CMK (cell line): ENCODE data around the gene ZC3H12D.
"Not testable (repeated sequence)": the region's sequence is repeated elsewhere in the genome, so short reads cannot be mapped to it uniquely, and the experiment has no call there.

Experiments
- DNase-seq: peaks from one replicate; pipeline ENCODE4 v3.0.0-alpha.2; 2010; ENCODE audit warnings: low read depth

Gene ZC3H12D

DNA sequence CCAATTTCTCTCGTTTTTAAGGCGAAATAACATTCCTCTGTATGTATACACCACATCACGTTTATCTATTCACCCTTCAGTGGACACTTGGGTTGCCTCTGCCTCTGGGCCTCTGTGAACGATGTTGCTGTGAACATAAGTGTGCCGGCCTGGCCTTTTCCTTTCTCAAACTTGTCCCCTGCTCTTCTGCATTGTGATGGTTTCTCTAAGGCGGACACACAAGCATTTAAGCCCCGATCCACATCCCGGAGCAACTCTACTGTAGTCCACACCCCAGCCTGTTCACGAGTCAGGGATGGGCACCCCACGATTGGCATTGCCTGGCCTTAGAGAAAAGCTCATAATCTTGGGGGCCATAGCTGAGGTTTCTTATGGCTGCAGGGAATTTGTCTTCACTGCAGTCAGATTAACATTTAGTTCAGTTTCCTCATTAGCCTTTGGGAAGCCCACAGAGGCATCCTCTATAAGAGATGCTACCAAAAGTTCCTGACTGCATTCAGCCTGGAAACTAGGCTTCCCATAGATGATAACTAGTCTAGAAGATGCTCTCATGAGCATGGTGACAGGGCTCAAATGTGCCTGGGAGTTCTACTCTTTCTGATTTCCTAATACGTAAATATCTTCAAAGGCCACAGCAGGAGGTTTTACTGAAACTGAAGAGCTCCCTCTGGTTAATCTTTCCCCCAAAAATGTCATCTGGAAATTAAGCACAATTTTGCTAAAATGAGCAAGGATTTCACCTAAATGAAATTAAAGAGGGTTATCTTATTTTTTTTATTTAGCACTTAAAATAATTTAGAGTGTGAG, 762 bp downstream of the ZC3H12D start:
- no peak for DNase-seq

DNA sequence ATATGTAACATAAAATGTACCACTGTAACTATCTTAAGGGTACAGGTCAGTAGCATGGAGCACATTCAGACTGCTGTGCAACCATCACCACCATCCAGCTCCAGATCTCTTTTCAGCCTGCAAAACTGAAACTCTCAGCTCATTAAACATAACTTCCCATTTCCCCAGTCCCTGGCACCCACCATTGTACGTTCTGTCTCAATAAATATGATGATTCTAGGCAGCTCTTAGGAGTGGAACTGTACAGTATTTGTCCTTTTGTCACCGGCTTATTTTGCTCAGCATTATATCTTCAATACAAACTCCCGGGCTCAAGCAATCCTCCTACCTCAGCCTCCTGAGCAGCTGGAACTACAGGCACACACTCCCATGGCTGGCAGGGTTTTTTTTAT, 1.5 kb downstream of the ZC3H12D start:
- DNase-seq = no peak

DNA sequence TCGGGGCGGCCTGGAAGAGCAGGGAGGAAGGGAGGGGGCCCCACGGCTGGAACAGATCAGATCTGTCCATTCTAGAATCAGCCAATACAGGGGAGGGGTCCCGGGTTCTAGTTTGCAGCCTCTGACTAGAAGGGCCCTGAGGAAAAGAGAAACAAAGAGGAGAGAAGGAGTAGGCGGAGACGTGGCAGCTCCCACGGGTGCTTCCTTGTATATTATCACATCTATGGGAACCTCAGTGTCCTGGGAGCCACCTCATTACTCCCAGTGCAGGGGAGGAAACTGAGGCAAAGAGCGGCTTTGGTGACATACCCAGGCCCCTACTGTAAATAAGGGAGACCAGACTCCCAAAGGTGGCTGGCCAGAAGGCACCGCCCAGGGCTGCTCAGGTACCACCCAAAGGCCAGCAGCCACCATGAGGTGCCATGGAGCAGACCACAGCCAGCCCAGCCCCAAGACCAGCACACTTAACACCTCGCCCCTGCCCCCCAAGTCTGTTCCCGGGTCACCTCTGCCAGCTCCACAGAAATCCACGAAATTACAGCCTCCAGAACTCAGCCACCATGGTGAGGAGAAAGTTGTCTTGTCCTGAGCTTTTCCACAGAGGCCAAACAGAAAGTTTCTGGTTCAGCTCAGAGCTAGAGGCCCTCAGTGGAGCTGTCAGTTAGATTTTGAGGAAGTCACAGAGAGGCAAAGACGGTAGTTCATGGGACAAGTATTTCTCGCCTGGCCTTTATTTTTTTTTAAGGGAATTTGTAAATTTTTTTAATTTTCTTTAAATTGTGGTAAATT, 2.1 kb downstream of the ZC3H12D start:
- DNase-seq = no peak

GRCh38 chr6:149480502-149481280, 4.1 kb downstream of the ZC3H12D start:
- no peak for DNase-seq

DNA sequence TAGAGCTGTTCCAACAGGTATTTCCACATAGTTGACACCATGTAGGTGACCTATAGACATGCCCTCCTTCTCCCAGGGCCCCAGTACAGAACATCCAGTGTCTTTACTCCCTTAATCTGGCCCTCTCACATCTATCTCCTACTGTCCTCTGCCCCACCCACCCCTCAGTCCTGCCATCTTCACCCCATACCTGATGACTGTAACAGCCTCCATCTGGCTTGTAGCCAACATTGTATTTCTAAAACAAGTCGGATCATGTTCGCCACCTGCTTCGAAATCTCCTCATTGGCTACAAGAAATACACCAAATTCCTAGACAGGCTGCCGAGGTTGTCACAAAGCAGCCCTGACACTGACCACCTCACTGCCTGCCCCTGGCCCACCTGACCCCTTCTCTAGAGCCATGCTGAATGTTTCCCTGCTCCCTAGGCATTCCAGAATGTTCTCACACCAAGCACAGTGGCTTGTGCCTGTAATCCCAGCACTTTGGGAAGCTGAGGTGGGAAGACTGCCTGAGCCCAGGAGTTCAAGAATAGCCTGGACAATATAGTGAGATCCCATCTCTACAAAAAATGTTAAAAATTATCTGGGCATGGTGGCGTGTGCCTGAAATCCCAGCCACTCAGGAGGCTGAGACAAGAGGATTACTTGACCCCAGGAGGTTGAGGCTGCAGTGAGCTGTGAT, 6.0 kb downstream of the ZC3H12D start:
- no peak for DNase-seq

DNA sequence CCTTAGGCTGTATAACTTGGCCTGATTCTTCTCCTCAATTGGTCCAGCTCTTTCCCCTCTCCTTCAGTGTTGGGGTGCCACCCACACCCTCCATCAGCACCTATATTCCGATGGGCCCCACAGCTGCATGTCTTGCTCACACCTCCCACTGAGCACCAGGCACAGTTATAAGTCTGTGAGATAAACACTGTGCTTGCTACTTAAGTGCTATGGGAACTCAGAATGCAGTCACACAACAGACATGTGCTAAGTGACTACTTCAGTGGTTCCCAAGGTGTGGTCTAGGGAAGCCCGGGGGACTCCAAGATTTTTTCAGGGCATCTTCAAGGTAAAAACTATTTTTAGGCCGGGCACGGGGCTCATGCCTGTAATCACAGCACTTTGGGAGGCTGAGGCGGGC, 7.3 kb downstream of the ZC3H12D start:
- DNase-seq = no peak

- no peak for DNase-seq
These were observed 7.9 kb downstream of the ZC3H12D start for GRCh38 chr6:149476789-149477455.

- no peak for DNase-seq
These were observed 10.5 kb downstream of the ZC3H12D start for GRCh38 chr6:149474108-149474935.

- no peak for DNase-seq
These were observed 11.4 kb downstream of the ZC3H12D start for GRCh38 chr6:149473080-149474052.

DNA sequence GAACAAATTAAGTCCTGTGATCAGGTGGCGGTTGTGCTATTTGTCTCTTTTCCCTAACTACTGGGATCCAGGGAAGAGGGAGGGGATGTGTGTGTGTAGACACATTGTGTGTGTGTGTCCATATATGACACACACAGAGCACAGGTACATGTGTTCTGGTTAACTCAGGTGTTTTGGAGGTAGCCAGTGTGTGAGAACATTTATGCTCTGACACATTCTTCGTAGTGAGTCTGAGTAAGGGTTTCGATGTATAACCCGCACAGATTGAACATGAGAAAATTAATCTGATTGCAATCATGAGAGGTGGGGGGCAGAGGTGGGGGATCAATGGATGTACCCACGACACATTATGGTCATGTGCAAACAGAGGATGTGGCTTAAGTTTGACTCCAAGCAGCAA, 12.6 kb downstream of the ZC3H12D start:
- DNase-seq = no peak

- no peak for DNase-seq
These were observed 13.0 kb downstream of the ZC3H12D start for GRCh38 chr6:149471801-149472200.

DNA sequence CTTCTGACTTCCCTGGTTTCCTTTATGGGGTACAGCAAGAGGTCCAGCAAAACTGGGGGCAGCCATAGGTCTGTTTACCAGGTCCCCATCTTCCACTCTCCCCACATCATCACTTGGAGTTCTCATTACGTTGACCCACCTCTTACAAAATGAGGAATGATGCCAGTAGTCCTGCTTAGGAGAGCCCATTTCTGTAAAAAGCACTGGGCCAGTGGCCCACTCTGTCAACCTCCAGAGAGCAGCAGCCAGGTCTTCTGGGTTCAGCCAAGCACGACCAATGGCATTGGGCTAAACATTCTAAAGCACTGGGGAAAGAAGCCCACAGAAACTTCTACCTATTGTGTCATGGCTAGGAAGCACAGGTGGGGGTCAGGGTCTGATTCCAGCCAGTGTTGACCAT, 13.9 kb downstream of the ZC3H12D start:
- no peak for DNase-seq

DNA sequence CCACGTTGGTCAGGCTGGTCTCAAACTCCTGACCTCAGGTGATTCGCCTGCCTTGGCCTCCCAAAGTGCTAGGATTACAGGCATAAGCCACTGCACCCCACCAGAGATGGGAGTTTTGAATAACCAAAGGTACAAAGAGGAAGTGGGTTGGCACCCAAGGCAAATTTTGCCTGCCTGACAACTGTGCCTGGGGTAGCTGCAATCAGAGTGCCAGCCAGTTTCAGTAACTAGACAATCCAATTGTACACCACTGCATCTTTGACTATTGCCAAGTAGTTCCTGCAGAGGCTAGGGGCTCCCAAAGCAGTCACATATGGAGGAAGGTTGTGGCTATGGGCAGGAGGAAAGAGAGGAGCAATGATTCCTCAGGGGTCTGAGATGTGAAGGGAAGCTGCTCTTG, 16.6 kb downstream of the ZC3H12D start:
- DNase-seq = no peak

GRCh38 chr6:149467265-149467664, 17.5 kb downstream of the ZC3H12D start:
- no peak for DNase-seq

DNA sequence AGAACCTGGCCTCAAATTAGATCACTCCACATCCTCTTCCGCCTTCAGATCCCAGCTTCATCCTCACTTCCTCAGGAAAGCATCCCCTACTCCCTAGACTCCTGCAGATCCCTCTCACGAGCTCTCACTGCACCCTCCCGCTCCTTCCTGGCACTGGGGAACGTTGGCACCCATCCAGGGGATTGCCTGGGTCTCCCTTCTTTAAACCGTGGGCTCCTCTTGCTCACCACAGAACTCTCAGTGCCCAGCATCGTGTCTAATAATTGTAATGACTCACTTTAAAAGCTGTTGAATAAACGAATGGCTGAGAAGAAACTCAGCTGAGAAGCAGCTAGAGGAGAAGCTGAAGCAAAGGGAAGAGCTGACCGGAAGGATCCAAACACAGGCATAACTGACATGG, 20.4 kb downstream of the ZC3H12D start:
- no peak for DNase-seq

DNA sequence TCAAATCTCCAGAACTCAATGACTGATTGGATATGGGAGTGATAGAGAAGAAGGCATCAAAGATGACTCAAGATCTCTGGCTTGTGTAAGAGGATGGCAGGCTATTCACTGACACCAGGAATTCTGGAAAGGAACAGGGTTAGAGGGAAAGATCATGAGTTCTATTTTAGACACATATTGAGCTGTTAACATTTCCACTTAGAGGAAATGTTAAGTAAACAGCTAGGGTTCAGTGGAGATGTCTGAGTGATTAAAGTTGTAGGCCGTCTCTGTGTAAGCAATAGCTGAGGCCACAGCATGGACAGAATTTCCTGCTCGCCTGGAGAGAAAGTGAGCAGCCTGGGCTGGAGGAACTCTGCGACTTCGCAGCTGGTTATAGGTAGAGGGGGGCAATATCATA, 21.0 kb downstream of the ZC3H12D start:
- no peak for DNase-seq

- DNase-seq = not testable (repeated sequence)
These were observed 22.1 kb downstream of the ZC3H12D start for GRCh38 chr6:149462712-149463111.

DNA sequence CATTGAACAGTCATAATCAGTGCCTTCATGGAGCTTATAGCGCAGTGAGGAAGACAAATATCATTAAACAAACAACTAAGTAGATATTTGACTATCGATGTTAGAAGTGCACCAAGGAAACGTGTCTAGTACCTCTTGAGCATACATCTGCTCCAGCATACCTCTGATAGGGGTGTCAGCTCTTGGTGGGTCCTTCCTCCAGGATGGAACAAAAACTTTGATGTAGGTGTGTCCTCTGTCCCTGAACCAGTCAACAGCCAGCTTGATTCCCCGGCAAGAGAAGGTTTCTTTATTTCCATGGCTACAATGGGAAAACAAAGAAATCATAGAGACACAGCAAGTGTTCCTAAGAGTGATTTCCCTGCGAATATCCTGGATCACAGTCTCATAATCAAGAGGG, 23.1 kb downstream of the ZC3H12D start:
- no peak for DNase-seq

DNA sequence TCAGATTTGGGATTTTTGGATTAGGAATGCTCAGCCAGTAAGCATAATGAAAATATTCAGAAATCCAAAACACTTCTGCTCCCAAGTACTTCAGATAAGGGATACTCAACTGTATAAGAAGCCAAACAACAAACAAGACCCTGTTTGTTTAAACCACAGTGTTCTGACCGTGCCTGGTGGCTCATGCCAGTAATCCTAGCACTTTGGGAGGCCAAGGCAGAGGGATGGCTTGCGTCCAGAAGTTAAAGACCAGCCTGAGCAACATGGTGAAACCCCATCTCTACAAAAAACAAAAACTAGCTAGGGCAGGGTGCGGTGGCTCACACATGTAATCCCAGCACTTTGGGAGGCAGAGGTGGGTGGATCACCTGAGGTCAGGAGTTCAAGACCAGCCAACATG, 24.6 kb downstream of the ZC3H12D start:
- not testable (repeated sequence) for DNase-seq
